ENCODE measurements around the gene RAPGEF4. TPM values are rescaled to one million over a fixed set of nuclear protein-coding genes. Genes with fewer than 3 reads are reported as not detected.

Gene RAPGEF4
- total and polyA plus RNA-seq, 2 of the 13 experiments (the other 11 are each of a cell fraction or from before 2014, with no cell fraction given), result 0.78 to 0.91 TPM

DNA sequence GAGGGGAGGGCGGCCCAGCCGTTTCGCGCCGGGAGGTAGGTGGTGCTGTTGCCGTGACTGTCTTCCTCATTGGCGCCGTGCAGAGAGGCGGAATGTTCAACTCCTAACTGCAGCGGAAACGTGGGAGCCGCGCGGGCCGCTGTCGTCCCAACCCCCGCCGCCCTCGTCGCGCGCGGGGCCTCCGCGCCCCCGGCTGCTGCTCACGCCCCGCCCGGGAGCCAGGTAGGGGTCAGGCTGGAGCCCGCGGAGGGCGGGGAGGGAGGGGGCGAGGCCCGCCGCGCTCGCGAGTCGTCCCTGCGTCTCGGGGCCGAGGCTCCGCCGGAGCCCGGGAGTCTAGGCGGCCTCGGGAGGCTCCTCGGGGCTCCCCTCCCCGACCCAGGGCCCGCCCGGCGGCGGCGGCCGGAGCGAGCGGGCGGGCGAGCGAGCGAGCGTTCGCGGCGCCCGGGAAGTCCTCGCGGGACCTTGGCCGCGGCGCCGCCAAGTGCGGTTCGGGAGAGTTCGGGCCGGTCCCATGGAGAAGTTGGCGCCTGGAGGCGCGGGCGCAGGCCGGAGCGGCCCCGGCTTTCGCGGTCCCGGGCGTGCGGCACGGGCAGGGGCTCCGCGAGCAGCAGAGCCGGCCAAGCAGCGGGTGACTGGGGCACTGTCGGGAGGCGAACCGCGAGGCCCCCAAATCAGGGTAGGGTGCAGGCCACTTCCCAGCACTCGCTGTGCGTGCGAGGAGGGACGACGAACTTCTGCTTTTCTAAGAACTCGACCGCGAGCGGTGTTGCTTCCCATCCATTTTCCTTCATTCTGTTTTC lies 340.3 kb downstream of the RAPGEF4 start, which contains the start of gene MAP3K20 (continued):
- TF ChIP-seq ZBTB25 (CRISPR knock-in tag; IDR thresholded peaks at IDR 0.05) (peak; percentile 24; the same call in 1 of the 2 replicates), ZNF329 (CRISPR knock-in tag; IDR thresholded peaks at IDR 0.05; ENCODE audit: low read depth) (peak; percentile 66; the same call in 1 of the 2 replicates), SAFB2 (CRISPR knock-in tag; IDR thresholded peaks at IDR 0.05; ENCODE audit: borderline replicate concordance, low read depth) (no peak), ZNF136 (CRISPR knock-in tag; IDR thresholded peaks at IDR 0.05; ENCODE audit: low read depth) (no peak), ZKSCAN5 (CRISPR knock-in tag; IDR thresholded peaks at IDR 0.05) (no peak), NCOA2 (CRISPR knock-in tag; IDR thresholded peaks at IDR 0.05) (no peak), DZIP1 (CRISPR knock-in tag; IDR thresholded peaks at IDR 0.05) (peak; percentile 78), DR1 (CRISPR knock-in tag; IDR thresholded peaks at IDR 0.05) (no peak; the same call in 1 of the 2 replicates), MEF2D (CRISPR knock-in tag; IDR thresholded peaks at IDR 0.05) (no peak), CENPX (CRISPR knock-in tag; IDR thresholded peaks at IDR 0.05) (no peak), HOXA9 (CRISPR knock-in tag; IDR thresholded peaks at IDR 0.05; ENCODE audit: borderline replicate concordance) (no peak), MAF1 (CRISPR knock-in tag; IDR thresholded peaks at IDR 0.05; ENCODE audit: borderline replicate concordance) (no peak), ZNF224 (CRISPR knock-in tag; IDR thresholded peaks at IDR 0.05) (no peak), BHLHE40 (IDR thresholded peaks at IDR 0.05; ENCODE audit: low read length) (no peak; the same call in 1 of the 2 replicates), FOXK1 (CRISPR knock-in tag; IDR thresholded peaks at IDR 0.05; ENCODE audit: borderline replicate concordance, low read depth) (no peak)
- TF ChIP-seq, protein P1, sequence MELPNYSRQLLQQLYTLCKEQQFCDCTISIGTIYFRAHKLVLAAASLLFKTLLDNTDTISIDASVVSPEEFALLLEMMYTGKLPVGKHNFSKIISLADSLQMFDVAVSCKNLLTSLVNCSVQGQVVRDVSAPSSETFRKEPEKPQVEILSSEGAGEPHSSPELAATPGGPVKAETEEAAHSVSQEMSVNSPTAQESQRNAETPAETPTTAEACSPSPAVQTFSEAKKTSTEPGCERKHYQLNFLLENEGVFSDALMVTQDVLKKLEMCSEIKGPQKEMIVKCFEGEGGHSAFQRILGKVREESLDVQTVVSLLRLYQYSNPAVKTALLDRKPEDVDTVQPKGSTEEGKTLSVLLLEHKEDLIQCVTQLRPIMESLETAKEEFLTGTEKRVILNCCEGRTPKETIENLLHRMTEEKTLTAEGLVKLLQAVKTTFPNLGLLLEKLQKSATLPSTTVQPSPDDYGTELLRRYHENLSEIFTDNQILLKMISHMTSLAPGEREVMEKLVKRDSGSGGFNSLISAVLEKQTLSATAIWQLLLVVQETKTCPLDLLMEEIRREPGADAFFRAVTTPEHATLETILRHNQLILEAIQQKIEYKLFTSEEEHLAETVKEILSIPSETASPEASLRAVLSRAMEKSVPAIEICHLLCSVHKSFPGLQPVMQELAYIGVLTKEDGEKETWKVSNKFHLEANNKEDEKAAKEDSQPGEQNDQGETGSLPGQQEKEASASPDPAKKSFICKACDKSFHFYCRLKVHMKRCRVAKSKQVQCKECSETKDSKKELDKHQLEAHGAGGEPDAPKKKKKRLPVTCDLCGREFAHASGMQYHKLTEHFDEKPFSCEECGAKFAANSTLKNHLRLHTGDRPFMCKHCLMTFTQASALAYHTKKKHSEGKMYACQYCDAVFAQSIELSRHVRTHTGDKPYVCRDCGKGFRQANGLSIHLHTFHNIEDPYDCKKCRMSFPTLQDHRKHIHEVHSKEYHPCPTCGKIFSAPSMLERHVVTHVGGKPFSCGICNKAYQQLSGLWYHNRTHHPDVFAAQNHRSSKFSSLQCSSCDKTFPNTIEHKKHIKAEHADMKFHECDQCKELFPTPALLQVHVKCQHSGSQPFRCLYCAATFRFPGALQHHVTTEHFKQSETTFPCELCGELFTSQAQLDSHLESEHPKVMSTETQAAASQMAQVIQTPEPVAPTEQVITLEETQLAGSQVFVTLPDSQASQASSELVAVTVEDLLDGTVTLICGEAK (IDR thresholded peaks at IDR 0.05), result no peak
- TF ChIP-seq, protein P1 (CRISPR knock-in tag; IDR thresholded peaks at IDR 0.05), result no peak

Data from HepG2 (cell line).